ENCODE measurements around the gene CMC1.

GRCh38 chr3:28301688-28302087, 60.3 kb downstream of the CMC1 start:
- TF ChIP-seq EZH2 (IDR thresholded peaks at IDR 0.05; ENCODE audit: borderline replicate concordance, low read depth, low read length, severe bottlenecking) (no peak), CTCF (IDR thresholded peaks at IDR 0.05; ENCODE audit: borderline replicate concordance, extremely low read depth, low read length, poor library complexity, severe bottlenecking) (no peak)
